GM18861 (cell line): Measurements from ENCODE around the gene LRBA.
"Not testable (repeated sequence)": the region's sequence is repeated elsewhere in the genome, so short reads cannot be mapped to it uniquely, and the experiment has no call there.

Source experiments
- ATAC-seq: cut with Tn5 transposase; IDR thresholded peaks from one replicate; pipeline ENCODE4 v1.9.1; 2021; ENCODE audit not compliant: unreplicated experiment

Gene LRBA

DNA sequence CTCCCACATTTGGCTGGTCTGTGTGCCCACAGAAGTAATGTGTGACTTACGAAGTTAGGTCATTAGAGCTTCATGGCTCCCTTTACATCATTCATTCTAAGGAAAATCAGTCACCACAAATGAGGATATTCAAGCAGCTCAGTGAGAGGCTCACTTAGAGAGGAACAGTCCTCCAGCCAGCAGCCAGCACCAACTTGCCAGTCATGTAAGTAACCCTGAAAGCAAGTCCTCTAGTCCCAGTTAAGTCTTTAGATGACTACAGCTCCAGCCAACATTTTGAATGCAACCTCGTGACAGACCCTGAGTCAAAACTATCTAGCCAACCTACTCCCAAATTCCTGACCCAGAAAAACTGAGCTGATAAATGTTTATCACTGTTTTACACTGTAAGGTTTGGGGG, 71.3 kb downstream of the LRBA start:
- no peak for ATAC-seq

GRCh38 chr4:150943126-150943525, 72.0 kb downstream of the LRBA start:
- no peak for ATAC-seq

- ATAC-seq = no peak
Measured at GRCh38 chr4:150942539-150942938, 72.5 kb downstream of the LRBA start.

DNA sequence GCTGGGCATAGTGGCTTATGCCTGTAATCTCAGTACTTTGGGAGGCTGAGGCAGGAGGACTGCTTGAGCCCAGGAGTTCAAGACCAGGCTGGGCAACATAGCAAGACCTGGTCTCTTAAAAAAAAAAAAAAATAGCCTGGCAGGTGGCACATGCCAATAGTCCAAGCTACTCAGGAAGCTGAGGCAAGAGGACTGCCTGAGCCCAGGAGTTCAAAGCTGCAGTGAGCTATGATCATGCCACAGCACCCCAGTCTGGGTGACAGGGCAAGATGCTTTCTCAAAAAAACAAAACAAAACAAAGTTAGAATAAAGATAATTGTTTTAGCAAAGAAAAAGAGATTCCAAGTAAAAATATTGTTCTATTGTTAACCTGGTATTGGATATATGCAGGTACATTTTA, 75.0 kb downstream of the LRBA start:
- ATAC-seq = no peak

- ATAC-seq = no peak
Measured at GRCh38 chr4:150939530-150939929, 75.6 kb downstream of the LRBA start.

- ATAC-seq = no peak
Measured at GRCh38 chr4:150938873-150939499, 76.1 kb downstream of the LRBA start.

DNA sequence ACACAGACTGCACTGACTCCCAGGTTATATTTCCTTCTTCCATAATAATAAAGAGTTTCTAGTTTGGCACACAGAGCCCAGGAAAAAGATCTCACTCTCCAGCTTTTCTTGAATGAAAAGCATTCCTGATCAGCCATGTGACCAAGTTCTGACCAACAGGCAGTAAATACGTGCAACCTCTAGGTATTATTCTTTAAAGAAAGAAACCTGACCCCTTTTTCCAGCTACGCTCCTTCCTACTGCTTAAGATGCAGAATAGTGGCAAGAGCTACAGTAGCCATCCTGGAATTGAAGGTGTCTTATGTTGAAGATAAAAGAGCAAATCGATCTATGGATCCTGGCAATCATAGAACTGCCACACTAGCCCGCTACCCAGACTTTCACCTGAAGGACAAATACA, 76.7 kb downstream of the LRBA start:
- ATAC-seq = no peak

DNA sequence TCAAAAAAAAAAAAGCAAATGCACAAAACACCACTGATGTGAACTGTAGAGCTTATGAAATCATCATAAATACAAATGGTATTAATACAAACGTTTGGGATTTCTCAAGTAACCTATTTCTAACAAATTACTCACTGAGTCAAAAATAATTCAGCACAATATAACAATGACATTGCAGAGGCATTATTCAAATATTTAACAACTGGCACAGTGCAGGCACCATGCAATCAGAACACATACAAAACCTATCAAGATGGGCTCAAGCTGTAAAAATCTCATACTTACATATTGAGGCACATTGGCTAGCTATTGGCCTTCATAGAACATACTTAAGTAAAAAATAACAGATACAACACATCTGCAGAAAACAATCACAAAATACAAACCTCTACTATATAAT, 81.1 kb downstream of the LRBA start:
- no peak for ATAC-seq

- ATAC-seq = no peak
Measured at GRCh38 chr4:150931796-150932195, 83.3 kb downstream of the LRBA start.

DNA sequence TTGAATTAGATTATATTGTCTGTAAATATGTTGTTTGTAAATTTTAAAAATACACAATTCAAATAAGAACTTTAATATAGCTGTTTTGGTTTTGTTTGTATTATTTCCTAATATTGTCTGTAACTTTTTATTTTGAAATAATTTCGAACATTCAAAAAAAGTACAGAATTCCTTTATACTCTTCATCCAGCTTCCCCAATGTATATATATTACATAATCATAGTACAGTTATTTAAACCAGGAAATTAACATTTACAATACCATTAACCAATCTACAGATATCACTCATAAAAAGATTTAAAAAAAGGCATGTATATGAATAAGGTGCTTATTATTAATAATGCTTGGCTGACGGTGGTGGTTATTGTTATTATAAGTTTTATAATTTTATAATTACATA, 84.1 kb downstream of the LRBA start:
- no peak for ATAC-seq

DNA sequence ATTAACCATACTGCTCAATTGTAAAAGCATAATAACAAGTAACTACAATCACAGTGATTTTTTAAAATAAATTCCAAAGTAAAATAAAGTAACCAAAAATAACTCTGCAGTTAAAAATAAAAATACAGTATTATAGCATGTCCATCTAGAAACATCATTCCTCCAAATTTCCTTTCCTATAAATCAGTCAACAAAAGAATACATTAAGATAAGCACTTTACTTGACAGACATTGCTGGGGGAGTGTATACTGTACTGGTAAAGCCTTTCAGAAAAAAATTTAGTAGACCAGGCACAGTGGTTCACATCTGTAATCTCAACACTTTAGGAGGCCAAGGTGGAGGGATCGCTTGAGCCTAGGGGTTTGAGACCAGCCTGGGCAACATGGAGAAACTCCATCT, 91.1 kb downstream of the LRBA start:
- ATAC-seq = no peak

DNA sequence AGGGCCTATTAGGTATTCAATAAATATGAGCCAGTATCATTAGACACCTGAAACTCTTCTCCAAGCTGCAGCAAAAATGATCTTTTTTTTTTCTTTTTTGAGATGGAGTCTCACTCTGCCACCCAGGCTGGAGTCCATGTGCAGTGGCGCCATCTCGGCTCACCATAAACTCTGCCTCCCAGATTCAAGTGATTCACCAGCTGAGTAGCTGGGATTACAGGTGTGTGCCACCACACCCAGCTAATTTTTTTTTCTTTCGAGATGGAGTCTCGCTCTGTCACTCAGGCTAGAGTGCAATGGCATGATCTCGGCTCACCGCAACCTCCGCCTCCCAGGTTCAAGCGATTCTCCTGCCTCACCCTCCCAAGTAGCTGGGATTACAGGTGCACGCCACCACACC, 93.6 kb downstream of the LRBA start:
- not testable (repeated sequence) for ATAC-seq

DNA sequence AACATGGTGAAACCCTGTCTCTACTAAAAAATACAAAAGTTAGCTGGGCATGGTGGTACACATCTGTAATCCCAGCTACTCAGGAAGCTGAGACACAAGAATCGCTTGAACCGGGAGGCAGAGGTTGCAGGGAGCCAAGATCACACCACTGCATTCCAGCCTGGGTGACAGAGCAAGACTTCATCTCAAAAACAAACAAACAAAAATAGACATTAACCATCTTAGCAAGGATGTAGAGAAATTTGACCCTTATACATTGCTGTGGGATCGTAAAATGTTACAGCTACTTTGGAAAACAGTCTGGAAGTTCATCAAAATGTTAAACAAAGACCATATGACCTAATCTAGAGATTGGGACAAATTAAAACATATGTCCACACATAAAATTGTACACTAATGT, 96.5 kb downstream of the LRBA start:
- not testable (repeated sequence) for ATAC-seq

GRCh38 chr4:150911326-150911725, 103.8 kb downstream of the LRBA start:
- no peak for ATAC-seq

DNA sequence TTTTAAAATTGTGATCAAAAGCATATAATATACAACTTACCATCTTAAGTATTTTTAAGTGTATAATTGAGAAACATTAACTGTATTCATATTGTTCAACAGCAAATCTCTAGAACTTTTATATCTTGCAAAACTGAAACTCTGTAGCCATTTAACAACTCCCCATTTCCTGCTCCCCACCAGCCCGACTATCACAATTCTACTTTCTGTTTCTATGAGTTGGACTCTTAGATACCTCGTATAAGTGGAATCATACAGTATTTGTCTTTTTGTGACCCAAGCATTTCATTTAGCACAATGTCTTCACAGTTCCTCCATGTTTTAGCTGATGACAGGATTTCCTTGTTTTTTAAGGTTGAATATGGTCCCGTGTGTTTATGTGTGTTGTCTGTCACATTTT, 106.0 kb downstream of the LRBA start:
- ATAC-seq = no peak

- no peak for ATAC-seq
Measured at GRCh38 chr4:150906987-150907633, 108.0 kb downstream of the LRBA start.

GRCh38 chr4:150904671-150905070, 110.4 kb downstream of the LRBA start:
- ATAC-seq = no peak

DNA sequence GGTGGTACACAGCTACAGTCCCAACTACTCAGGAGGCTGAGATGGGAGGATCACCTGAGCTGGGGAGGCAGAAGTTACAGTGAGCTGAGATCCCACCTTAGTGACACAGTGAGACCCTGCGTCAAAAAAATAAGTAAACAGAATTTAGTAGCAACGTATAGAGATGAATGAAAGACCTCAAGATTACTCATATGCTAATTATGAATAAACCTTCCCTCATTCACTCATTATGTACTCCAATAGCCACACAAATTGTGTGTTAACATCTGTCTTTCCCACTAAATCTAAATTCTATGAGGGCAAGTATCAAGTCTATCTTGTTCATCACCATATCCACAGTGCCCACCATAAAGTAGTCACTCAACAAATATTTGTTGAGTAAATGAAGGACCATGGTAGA, 111.5 kb downstream of the LRBA start:
- ATAC-seq = no peak

- ATAC-seq = no peak
Measured at GRCh38 chr4:150896497-150896896, 118.6 kb downstream of the LRBA start.

DNA sequence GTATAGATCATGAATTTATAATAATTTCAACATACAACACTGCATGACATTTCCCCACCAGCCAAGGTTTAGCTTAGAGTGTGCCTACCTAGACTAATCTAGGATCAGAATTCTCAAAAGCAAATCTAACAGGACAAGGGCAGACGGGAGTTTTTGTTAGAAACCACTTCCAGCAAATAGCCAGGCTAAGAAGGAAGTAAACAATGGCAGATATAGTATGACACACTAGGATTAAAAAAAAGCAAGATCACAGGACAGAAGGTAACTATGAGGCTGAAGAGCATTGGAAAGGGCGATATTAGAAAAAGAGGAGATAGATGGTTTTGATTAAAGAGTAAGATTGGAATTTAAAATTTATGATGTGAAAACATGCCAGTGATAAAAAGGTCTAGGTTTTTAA, 124.8 kb downstream of the LRBA start:
- ATAC-seq = no peak

DNA sequence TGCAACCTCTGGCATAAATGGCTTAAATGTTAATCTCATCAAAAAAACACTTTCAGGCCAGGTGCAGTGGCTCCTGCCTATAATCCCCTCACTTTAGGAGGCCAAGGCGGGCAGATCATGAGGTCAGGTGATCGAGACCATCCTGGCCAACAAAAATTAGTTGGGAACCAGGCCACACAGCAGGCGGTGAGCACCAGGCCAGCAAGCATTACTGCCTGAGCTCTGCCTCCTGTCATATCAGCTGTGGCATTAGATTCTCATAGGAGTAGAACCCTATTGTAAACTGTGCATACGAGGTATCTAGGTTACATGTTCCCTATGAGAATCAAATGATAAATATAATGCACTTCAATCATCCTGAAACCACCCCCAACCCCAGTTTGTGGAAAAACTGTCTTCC, 125.8 kb downstream of the LRBA start:
- ATAC-seq = no peak

DNA sequence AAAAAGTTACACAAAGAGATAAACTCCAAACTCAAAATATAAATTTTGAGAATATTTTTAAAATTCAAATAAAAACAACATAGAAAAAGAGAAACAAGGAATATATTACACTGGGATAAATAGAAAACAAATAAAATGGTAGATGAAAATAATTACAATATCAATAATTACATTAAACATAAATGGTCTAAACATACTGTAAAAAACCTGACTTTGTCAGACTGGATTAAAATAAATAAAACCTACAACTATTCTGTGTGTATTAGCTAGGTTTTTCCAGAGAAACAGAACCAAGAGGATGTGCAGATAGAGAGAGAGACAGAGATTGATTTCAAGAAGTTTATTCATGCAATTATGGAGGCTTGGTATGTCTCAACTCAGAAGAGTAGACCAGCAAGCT, 126.5 kb downstream of the LRBA start:
- no peak for ATAC-seq

DNA sequence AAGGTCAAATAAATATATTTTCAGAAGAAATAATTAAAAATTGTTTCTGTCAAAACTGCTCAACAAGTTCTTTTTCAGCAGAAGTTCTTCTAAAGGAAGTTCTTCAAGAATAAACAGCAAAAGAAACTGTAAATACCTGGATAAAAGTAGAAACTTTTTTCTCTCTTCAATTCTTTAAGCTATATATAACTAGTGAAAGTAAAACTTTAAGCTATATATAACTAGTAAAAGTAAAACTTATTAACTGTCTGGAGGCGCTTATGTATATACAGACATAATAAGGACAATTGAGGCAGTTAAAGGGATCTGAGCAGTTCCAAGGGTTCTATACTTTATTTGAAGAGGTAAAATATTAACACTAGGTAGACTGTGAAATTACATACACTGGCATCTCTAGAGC, 126.9 kb downstream of the LRBA start:
- ATAC-seq = no peak
